ENCODE measurements around the gene PPIP5K2.

- TF ChIP-seq CTCF (IDR thresholded peaks at IDR 0.05) (no peak), POLR2A (IDR thresholded peaks at IDR 0.05) (no peak)
Measured at GRCh38 chr5:103128202-103128601, 8.1 kb downstream of the PPIP5K2 start.

All from body of pancreas (tissue), 4 donors.